Measurements from ENCODE around the gene THEMIS. TPM values are rescaled to one million over a fixed set of nuclear protein-coding genes. Genes with fewer than 3 reads are reported as not detected.
A peak's percentile ranks its signal among the peaks of the same experiment; 100 is the strongest.

THEMIS gene
- polyA plus RNA-seq, 1 donor (not counting 4 experiments of a cell fraction or from before 2014, with no cell fraction given), result not detected

- TF ChIP-seq EZH2 (IDR thresholded peaks at IDR 0.05; ENCODE audit: low read length), result no peak
- TF ChIP-seq, protein P1, sequence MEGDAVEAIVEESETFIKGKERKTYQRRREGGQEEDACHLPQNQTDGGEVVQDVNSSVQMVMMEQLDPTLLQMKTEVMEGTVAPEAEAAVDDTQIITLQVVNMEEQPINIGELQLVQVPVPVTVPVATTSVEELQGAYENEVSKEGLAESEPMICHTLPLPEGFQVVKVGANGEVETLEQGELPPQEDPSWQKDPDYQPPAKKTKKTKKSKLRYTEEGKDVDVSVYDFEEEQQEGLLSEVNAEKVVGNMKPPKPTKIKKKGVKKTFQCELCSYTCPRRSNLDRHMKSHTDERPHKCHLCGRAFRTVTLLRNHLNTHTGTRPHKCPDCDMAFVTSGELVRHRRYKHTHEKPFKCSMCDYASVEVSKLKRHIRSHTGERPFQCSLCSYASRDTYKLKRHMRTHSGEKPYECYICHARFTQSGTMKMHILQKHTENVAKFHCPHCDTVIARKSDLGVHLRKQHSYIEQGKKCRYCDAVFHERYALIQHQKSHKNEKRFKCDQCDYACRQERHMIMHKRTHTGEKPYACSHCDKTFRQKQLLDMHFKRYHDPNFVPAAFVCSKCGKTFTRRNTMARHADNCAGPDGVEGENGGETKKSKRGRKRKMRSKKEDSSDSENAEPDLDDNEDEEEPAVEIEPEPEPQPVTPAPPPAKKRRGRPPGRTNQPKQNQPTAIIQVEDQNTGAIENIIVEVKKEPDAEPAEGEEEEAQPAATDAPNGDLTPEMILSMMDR (optimal IDR thresholded peaks at IDR 0.05 in 1 of 3, IDR thresholded peaks at IDR 0.05 in 1 of 3, conservative IDR thresholded peaks at IDR 0.05 in 1 of 3; ENCODE audit: extremely low read depth in 1 of 3, insufficient read depth in 2 of 3, low read length in 3 of 3), result peak in 2 of 3 experiments; percentile 39 to 43
- Histone ChIP-seq H3K9ac (ENCODE audit: control insufficient read depth, extremely low read depth, insufficient read depth, low read length) (no peak overlapping the region), H3K27ac (ENCODE audit: control insufficient read depth, insufficient read depth, low read length) (no peak overlapping the region), H4K20me1 (ENCODE audit: control insufficient read depth, extremely low read depth, insufficient read depth, low read length) (no peaks in the 10 kb centered on the region), H3K36me3 (ENCODE audit: control insufficient read depth in 2 of 2, extremely low read depth in 1 of 2, insufficient read depth in 2 of 2, low read length in 2 of 2) (no peaks in the 10 kb centered on the region), H3K4me2 (ENCODE audit: control insufficient read depth, extremely low read depth, insufficient read depth, low read depth, low read length) (no peak overlapping the region), H3K9me1 (ENCODE audit: control insufficient read depth, extremely low read depth, insufficient read depth, low read length) (no peaks in the 10 kb centered on the region), H3K9me3 (ENCODE audit: control insufficient read depth, low read depth, low read length) (no peaks in the 10 kb centered on the region), H3K4me3 (ENCODE audit: control insufficient read depth in 2 of 3, extremely low read depth in 1 of 3, insufficient read depth in 2 of 3, low read depth in 1 of 3, low read length in 3 of 3) (no peak overlapping the region), H3K4me1 (ENCODE audit: control insufficient read depth, extremely low read depth, insufficient read depth, low read length) (no peaks in the 10 kb centered on the region), H3K79me2 (ENCODE audit: control insufficient read depth, insufficient read depth, low read length) (no peaks in the 10 kb centered on the region), H2AFZ (ENCODE audit: control insufficient read depth, low read length) (no peak overlapping the region), H3K27me3 (ENCODE audit: control insufficient read depth, extremely low read depth, insufficient read depth, low read length) (no peaks in the 10 kb centered on the region)
- dilution Hi-C loops (cut with MboI; ENCODE audit: extremely low pct_ligation_motif_present, low sequenced_read_pairs), result no loop called here
- DNase-seq (ENCODE audit: low read depth, low spot score) (no peak), FAIRE-seq (peak; percentile 13)
These were observed 45.2 kb downstream of the THEMIS start for GRCh38 chr6:127855542-127856159.

GRCh38 chr6:127854009-127854408, 46.8 kb downstream of the THEMIS start:
- no peak for FAIRE-seq
- Histone ChIP-seq H3K27me3 (ENCODE audit: control insufficient read depth, extremely low read depth, insufficient read depth, low read length) (no peaks in the 10 kb centered on the region), H2AFZ (ENCODE audit: control insufficient read depth, low read length) (no peak overlapping the region), H3K4me3 (ENCODE audit: control insufficient read depth in 2 of 3, extremely low read depth in 1 of 3, insufficient read depth in 2 of 3, low read depth in 1 of 3, low read length in 3 of 3) (no peak overlapping the region), H3K4me2 (ENCODE audit: control insufficient read depth, extremely low read depth, insufficient read depth, low read depth, low read length) (no peak overlapping the region), H3K9me1 (ENCODE audit: control insufficient read depth, extremely low read depth, insufficient read depth, low read length) (no peaks in the 10 kb centered on the region), H3K9me3 (ENCODE audit: control insufficient read depth, low read depth, low read length) (no peaks in the 10 kb centered on the region), H3K9ac (ENCODE audit: control insufficient read depth, extremely low read depth, insufficient read depth, low read length) (no peak overlapping the region), H3K79me2 (ENCODE audit: control insufficient read depth, insufficient read depth, low read length) (no peaks in the 10 kb centered on the region), H3K4me1 (ENCODE audit: control insufficient read depth, extremely low read depth, insufficient read depth, low read length) (no peaks in the 10 kb centered on the region), H4K20me1 (ENCODE audit: control insufficient read depth, extremely low read depth, insufficient read depth, low read length) (no peaks in the 10 kb centered on the region), H3K36me3 (ENCODE audit: control insufficient read depth in 2 of 2, extremely low read depth in 1 of 2, insufficient read depth in 2 of 2, low read length in 2 of 2) (no peaks in the 10 kb centered on the region), H3K27ac (ENCODE audit: control insufficient read depth, insufficient read depth, low read length) (no peak overlapping the region)
- no peak for DNase-seq (ENCODE audit: low read depth, low spot score)
- dilution Hi-C loops (cut with MboI; ENCODE audit: extremely low pct_ligation_motif_present, low sequenced_read_pairs), result no loop called here
- TF ChIP-seq EZH2 (IDR thresholded peaks at IDR 0.05; ENCODE audit: low read length), result no peak
- TF ChIP-seq, protein P1 (optimal IDR thresholded peaks at IDR 0.05 in 1 of 3, IDR thresholded peaks at IDR 0.05 in 1 of 3, conservative IDR thresholded peaks at IDR 0.05 in 1 of 3; ENCODE audit: extremely low read depth in 1 of 3, insufficient read depth in 2 of 3, low read length in 3 of 3), result no peak
